ENCODE results near the gene HSPA1B. TPM values are rescaled to one million over a fixed set of nuclear protein-coding genes. Genes with fewer than 3 reads are reported as not detected.
A peak's percentile ranks its signal among the peaks of the same experiment; 100 is the strongest.

Gene HSPA1B
- polyA plus RNA-seq, 1 of the 3 experiments (the other 2 are of a cell fraction) = 96.3 TPM

DNA sequence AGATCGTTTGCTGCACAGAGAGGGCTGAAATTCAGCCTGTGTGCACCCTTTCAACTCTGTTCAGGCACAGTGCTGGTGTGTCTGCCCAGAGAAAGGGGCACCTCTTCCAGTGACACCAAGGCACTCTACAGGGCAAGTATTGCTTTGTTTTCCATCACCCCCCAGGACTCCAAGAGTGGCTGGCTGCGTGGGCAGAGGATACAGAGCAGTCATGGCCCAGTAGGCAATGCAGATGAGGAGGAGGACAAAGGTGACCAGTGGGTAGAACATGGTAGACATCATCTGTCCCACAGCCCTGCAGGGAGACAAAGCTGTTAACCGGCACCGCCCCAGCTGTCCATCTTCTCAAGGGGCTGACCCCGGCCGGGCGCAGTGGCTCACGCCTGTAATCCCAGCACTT is 41.8 kb downstream of the HSPA1B start:
- POLR2A ChIA-PET = interaction anchor here (1.5 kb wide), 1 partner anchor 28 kb away, joined by 3 read pairs; the partner anchor contains the start of gene EHMT2
- no peak for DNase-seq
- Histone ChIP-seq H3K79me2 (ENCODE audit: insufficient read depth) (no peaks in the 10 kb centered on the region), H3K36me3 (replicated peaks in 1 of 2; ENCODE audit: control insufficient read depth in 1 of 2, insufficient read depth in 2 of 2, low read length in 1 of 2) (no peaks in the 10 kb centered on the region), H3K4me3 (ENCODE audit: low read depth in 2 of 2, low read length in 1 of 2) (no peak overlapping the region), H3K4me1 (ENCODE audit: control insufficient read depth in 1 of 2, insufficient read depth in 2 of 2, low read depth in 1 of 2, low read length in 1 of 2) (peaks cover 0 to 9% of the 10 kb centered on the region in 2 experiments; a peak in 1 of 4 replicates), H3K9ac (no peak overlapping the region), H3K27me3 (ENCODE audit: insufficient read depth) (no peaks in the 10 kb centered on the region), H3K9me2 (no peaks in the 10 kb centered on the region), H4K20me1 (ENCODE audit: insufficient read depth) (no peaks in the 10 kb centered on the region), H2AFZ (ENCODE audit: low read depth) (no peak overlapping the region), H3K27ac (ENCODE audit: low read depth in 2 of 2, low read length in 1 of 2) (no peak overlapping the region), H3K9me3 (no peaks in the 10 kb centered on the region), H3K4me2 (no peak overlapping the region), H3F3A (replicated peaks; ENCODE audit: insufficient read depth) (peaks cover 1% of the 10 kb centered on the region)
- no peak for TF ChIP-seq POLR2AphosphoS5 (IDR thresholded peaks at IDR 0.05; ENCODE audit: low read depth, low read length)
- TF ChIP-seq, protein P1, sequence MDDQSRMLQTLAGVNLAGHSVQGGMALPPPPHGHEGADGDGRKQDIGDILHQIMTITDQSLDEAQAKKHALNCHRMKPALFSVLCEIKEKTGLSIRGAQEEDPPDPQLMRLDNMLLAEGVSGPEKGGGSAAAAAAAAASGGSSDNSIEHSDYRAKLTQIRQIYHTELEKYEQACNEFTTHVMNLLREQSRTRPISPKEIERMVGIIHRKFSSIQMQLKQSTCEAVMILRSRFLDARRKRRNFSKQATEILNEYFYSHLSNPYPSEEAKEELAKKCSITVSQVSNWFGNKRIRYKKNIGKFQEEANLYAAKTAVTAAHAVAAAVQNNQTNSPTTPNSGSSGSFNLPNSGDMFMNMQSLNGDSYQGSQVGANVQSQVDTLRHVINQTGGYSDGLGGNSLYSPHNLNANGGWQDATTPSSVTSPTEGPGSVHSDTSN (IDR thresholded peaks at IDR 0.05) = no peak
- WGBS (ENCODE audit: low lambda C conversion rate) = 88% methylated on average over 8 of the region's 8 CpGs
- CTCF ChIA-PET = no interaction called here

GRCh38 chr6:31870385-31870921 is 42.9 kb downstream of the HSPA1B start:
- H4K20me1 ChIP-seq (ENCODE audit: insufficient read depth) = no peaks in the 10 kb centered on the region
- no peak overlapping the region for H3K4me3 ChIP-seq (ENCODE audit: low read depth in 2 of 2, low read length in 1 of 2)
- H3F3A ChIP-seq (replicated peaks; ENCODE audit: insufficient read depth) = no peaks in the 10 kb centered on the region
- peaks cover 0 to 4% of the 10 kb centered on the region in 2 experiments; a peak in 1 of 4 replicates for H3K4me1 ChIP-seq (ENCODE audit: control insufficient read depth in 1 of 2, insufficient read depth in 2 of 2, low read depth in 1 of 2, low read length in 1 of 2)
- no peaks in the 10 kb centered on the region for H3K9me2 ChIP-seq
- POLR2A ChIA-PET = no interaction called here
- no peak overlapping the region for H2AFZ ChIP-seq (ENCODE audit: low read depth)
- no peak overlapping the region for H3K27ac ChIP-seq (ENCODE audit: low read depth in 2 of 2, low read length in 1 of 2)
- CTCF ChIA-PET = no interaction called here
- no peaks in the 10 kb centered on the region for H3K27me3 ChIP-seq (ENCODE audit: insufficient read depth)
- H3K9ac ChIP-seq = no peak overlapping the region
- no peaks in the 10 kb centered on the region for H3K36me3 ChIP-seq (replicated peaks in 1 of 2; ENCODE audit: control insufficient read depth in 1 of 2, insufficient read depth in 2 of 2, low read length in 1 of 2)
- 69% methylated on average over 13 of the region's 16 CpGs for WGBS (ENCODE audit: low lambda C conversion rate)
- H3K4me2 ChIP-seq = no peak overlapping the region
- TF ChIP-seq CTCF (IDR thresholded peaks at IDR 0.05) (peak; percentile 13; the same call in 1 of the 2 replicates), NRF1 (IDR thresholded peaks at IDR 0.05; ENCODE audit: low read depth, low read length) (no peak)
- DNase-seq = no peak
- H3K9me3 ChIP-seq = no peaks in the 10 kb centered on the region
- no peaks in the 10 kb centered on the region for H3K79me2 ChIP-seq (ENCODE audit: insufficient read depth)

GRCh38 chr6:31871046-31871659 is 43.6 kb downstream of the HSPA1B start:
- POLR2A ChIA-PET = interaction anchor here (0.6 kb wide), 1 partner anchor 19 kb away, joined by 3 read pairs; no protein-coding TSS in a partner anchor
- WGBS (ENCODE audit: low lambda C conversion rate) = 67% methylated on average over 8 of the region's 9 CpGs
- H3F3A ChIP-seq (replicated peaks; ENCODE audit: insufficient read depth) = no peaks in the 10 kb centered on the region
- no peak overlapping the region for H3K4me3 ChIP-seq (ENCODE audit: low read depth in 2 of 2, low read length in 1 of 2)
- H3K27ac ChIP-seq (ENCODE audit: low read depth in 2 of 2, low read length in 1 of 2) = no peak overlapping the region
- H3K27me3 ChIP-seq (ENCODE audit: insufficient read depth) = no peaks in the 10 kb centered on the region
- no peaks in the 10 kb centered on the region for H3K79me2 ChIP-seq (ENCODE audit: insufficient read depth)
- H3K4me1 ChIP-seq (ENCODE audit: control insufficient read depth in 1 of 2, insufficient read depth in 2 of 2, low read depth in 1 of 2, low read length in 1 of 2) = peaks cover 0 to 4% of the 10 kb centered on the region in 2 experiments; a peak in 1 of 4 replicates
- H3K9ac ChIP-seq = no peak overlapping the region
- no peaks in the 10 kb centered on the region for H3K9me3 ChIP-seq
- no peaks in the 10 kb centered on the region for H4K20me1 ChIP-seq (ENCODE audit: insufficient read depth)
- no peaks in the 10 kb centered on the region for H3K36me3 ChIP-seq (replicated peaks in 1 of 2; ENCODE audit: control insufficient read depth in 1 of 2, insufficient read depth in 2 of 2, low read length in 1 of 2)
- no peak overlapping the region for H2AFZ ChIP-seq (ENCODE audit: low read depth)
- DNase-seq = peak; percentile 21
- CTCF ChIA-PET = interaction anchor here (1.1 kb wide), 1 partner anchor 142 kb away, joined by 4 read pairs; the partner anchor contains the start of gene DDAH2
- H3K9me2 ChIP-seq = no peaks in the 10 kb centered on the region
- H3K4me2 ChIP-seq = peak overlapping the region; percentile 44; the same call in 1 of the 2 replicates
- TF ChIP-seq POLR2AphosphoS5 (IDR thresholded peaks at IDR 0.05; ENCODE audit: low read depth, low read length) (no peak), SMC3 (IDR thresholded peaks at IDR 0.05; ENCODE audit: low read depth, low read length) (no peak), TCF12 (IDR thresholded peaks at IDR 0.05) (no peak), JUND (IDR thresholded peaks at IDR 0.05) (no peak), ZBTB33 (IDR thresholded peaks at IDR 0.05; ENCODE audit: borderline replicate concordance, low read depth) (no peak), CTCF (IDR thresholded peaks at IDR 0.05) (no peak)
